Hepatocyte (in vitro differentiated cells): Measurements from ENCODE around the gene NSUN2. TPM values are rescaled to one million over a fixed set of nuclear protein-coding genes. Genes with fewer than 3 reads are reported as not detected.

Experiments
- DNase-seq: peaks from one replicate; pipeline ENCODE4 v3.0.0-alpha.2; 2016; ENCODE audit warnings: low spot score
- H2AFZ ChIP-seq: fragments of 200-600 bp; sonication (generic); 2 replicates; pipeline ENCODE4 v1.6.0; 2016; ENCODE audit warnings: antibody characterized with exemption, mild to moderate bottlenecking
- H3K27ac ChIP-seq: fragments of 200-600 bp; sonication (generic); 2 replicates; pipeline ENCODE4 v1.5.1; 2016; ENCODE audit warnings: mild to moderate bottlenecking
- H3K27me3 ChIP-seq: fragments of 200-600 bp; sonication (generic); 2 replicates; pipeline ENCODE4 v1.6.1; 2016
- H3K36me3 ChIP-seq: fragments of 200-600 bp; sonication (generic); replicated peaks from 2 replicates; pipeline ENCODE4 v1.5.1; 2016; ENCODE audit warnings: low read depth; ENCODE audit not compliant: insufficient read depth
- H3K4me1 ChIP-seq: fragments of 200-600 bp; sonication (generic); 2 replicates; pipeline ENCODE4 v1.5.1; 2016; ENCODE audit warnings: mild to moderate bottlenecking, moderate library complexity; ENCODE audit not compliant: insufficient read depth
- H3K4me2 ChIP-seq: fragments of 200-600 bp; sonication (generic); 2 replicates; pipeline ENCODE4 v1.6.0; 2016
- H3K4me3 ChIP-seq: fragments of 200-600 bp; sonication (generic); 2 replicates; pipeline ENCODE4 v1.5.1; 2016; ENCODE audit warnings: mild to moderate bottlenecking
- H3K79me2 ChIP-seq: fragments of 200-600 bp; sonication (generic); 2 replicates; pipeline ENCODE4 v1.6.0; 2017; ENCODE audit warnings: mild to moderate bottlenecking
- H3K9me2 ChIP-seq: fragments of 200-600 bp; sonication (generic); replicated peaks from 2 replicates; pipeline ENCODE4 v1.6.0; 2017; ENCODE audit warnings: mild to moderate bottlenecking; ENCODE audit not compliant: insufficient read depth
- H3K9me3 ChIP-seq: fragments of 200-600 bp; sonication (generic); 2 replicates; pipeline ENCODE4 v1.5.1; 2016; ENCODE audit warnings: low read depth, mild to moderate bottlenecking
- H4K20me1 ChIP-seq: fragments of 200-600 bp; sonication (generic); 2 replicates; pipeline ENCODE4 v1.6.0; 2016; ENCODE audit warnings: mild to moderate bottlenecking; ENCODE audit not compliant: insufficient read depth, poor library complexity, severe bottlenecking
- CTCF ChIP-seq: fragments of 200-600 bp; sonication (generic); IDR thresholded peaks from 2 replicates; pipeline ENCODE4 v1.5.1; 2016; ENCODE audit warnings: antibody characterized with exemption, mild to moderate bottlenecking; ENCODE audit not compliant: poor library complexity
- EZH2 ChIP-seq: fragments of 200-600 bp; sonication (generic); IDR thresholded peaks from 2 replicates; pipeline ENCODE4 v1.6.1; 2016; ENCODE audit warnings: antibody characterized with exemption, mild to moderate bottlenecking, borderline replicate concordance
- EZH2phosphoT487 ChIP-seq: fragments of 200-600 bp; sonication (generic); IDR thresholded peaks from one replicate; pipeline ENCODE4 v1.6.1; 2018; ENCODE audit warnings: antibody characterized with exemption, mild to moderate bottlenecking, low read depth, moderate library complexity; ENCODE audit not compliant: unreplicated experiment, severe bottlenecking
- WGBS: methylation state at CpG from one replicate; pipeline ENCODE4 v1.1.6; 2016; ENCODE audit warnings: low lambda C conversion rate; ENCODE audit errors: missing lambda C conversion rate; 5-methylcytosine and 5-hydroxymethylcytosine counted together
- polyA plus RNA-seq: library from polyadenylated mRNA; unstranded; fragments of >200 nt; fragmentation: Nextera tagmentation; extraction: Ambion mirVana; gene quantifications from 2 replicates; pipeline ENCODE4 v1.2.1, GENCODE V29; 2016
- total RNA-seq: library from RNA; depleted of rRNA; stranded (reverse); fragments of >200 nt; gene quantifications from 2 replicates; pipeline ENCODE4 v1.2.3, GENCODE V29; 2014

Gene NSUN2
- total and polyA plus RNA-seq, 2 experiments from 2014 or later: 34.8 to 43.0 TPM

DNA sequence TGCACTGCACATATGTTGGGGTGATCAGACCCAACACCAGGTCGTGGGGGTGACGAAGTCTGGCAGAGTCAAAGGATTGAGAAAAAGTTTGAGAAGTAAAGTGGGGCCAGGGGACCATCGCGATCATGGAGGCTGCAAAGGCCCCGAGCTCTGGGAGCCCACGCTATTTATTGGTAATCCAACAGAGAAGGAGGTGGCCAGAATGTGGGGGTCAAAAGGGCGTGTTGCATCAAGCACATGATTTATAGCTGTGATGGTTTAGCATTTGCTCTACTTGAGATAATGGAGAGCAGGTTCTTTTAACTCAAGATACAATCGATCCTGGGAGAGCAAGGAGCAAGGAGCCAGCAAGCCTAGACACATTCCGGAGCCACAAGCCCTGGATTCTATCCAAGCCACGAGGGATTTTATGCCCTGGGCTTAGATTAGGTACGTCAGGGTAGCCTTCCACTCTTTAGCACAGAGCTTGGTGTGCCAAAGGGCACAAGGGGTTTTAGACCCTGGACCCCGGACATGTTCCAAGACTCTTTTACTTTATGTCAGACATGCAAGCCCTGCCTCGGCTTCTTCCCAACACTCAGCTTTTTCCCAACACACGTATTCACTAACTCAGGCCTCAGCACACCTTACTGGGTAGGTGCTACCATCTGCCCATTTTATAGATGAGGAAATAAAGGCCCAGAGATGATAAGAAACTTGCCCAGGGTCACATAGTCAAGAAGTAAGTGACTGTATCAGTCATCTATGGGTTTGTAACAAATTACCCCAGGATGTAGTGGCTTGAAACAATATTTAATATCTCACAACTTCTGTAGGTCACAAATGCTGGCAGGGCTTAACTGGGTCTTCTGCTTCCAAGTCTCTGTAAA, 39.5 kb downstream of the NSUN2 start:
- no peak for TF ChIP-seq CTCF
- no peak for TF ChIP-seq EZH2phosphoT487
- no peak for TF ChIP-seq EZH2
- 81% methylated on average over 14 of the region's 14 CpGs for WGBS
- no peaks in the 10 kb centered on the region for H3K36me3 ChIP-seq
- H3K27me3 ChIP-seq: no peaks in the 10 kb centered on the region
- H3K4me3 ChIP-seq: no peak overlapping the region
- no peak overlapping the region for H3K27ac ChIP-seq
- no peaks in the 10 kb centered on the region for H3K79me2 ChIP-seq
- no peak for DNase-seq
- H3K9me3 ChIP-seq: no peaks in the 10 kb centered on the region
- no peaks in the 10 kb centered on the region for H3K4me1 ChIP-seq
- H3K4me2 ChIP-seq: no peak overlapping the region
- no peak overlapping the region for H2AFZ ChIP-seq
- no peaks in the 10 kb centered on the region for H4K20me1 ChIP-seq
- H3K9me2 ChIP-seq: no peaks in the 10 kb centered on the region

- Histone ChIP-seq H3K27me3 (no peaks in the 10 kb centered on the region), H3K27ac (no peak overlapping the region), H4K20me1 (no peaks in the 10 kb centered on the region), H3K9me2 (no peaks in the 10 kb centered on the region), H3K36me3 (no peaks in the 10 kb centered on the region), H2AFZ (no peak overlapping the region), H3K9me3 (no peaks in the 10 kb centered on the region), H3K79me2 (no peaks in the 10 kb centered on the region), H3K4me3 (no peak overlapping the region), H3K4me1 (no peaks in the 10 kb centered on the region), H3K4me2 (no peak overlapping the region)
- WGBS: 71% methylated on average over 3 of the region's 3 CpGs
- DNase-seq: no peak
- TF ChIP-seq EZH2phosphoT487 (no peak), EZH2 (no peak)
Measured at GRCh38 chr5:6592601-6593000, 40.2 kb downstream of the NSUN2 start.

- H3K4me2 ChIP-seq: no peak overlapping the region
- no peak overlapping the region for H2AFZ ChIP-seq
- H3K79me2 ChIP-seq: no peaks in the 10 kb centered on the region
- no peaks in the 10 kb centered on the region for H3K9me3 ChIP-seq
- DNase-seq: no peak
- no peaks in the 10 kb centered on the region for H3K4me1 ChIP-seq
- no peak overlapping the region for H3K4me3 ChIP-seq
- no peak overlapping the region for H3K27ac ChIP-seq
- no peaks in the 10 kb centered on the region for H3K27me3 ChIP-seq
- H3K9me2 ChIP-seq: no peaks in the 10 kb centered on the region
- 89% methylated on average over 12 of the region's 12 CpGs for WGBS
- no peaks in the 10 kb centered on the region for H4K20me1 ChIP-seq
- TF ChIP-seq CTCF: no peak
- TF ChIP-seq EZH2phosphoT487: no peak
- TF ChIP-seq EZH2: no peak
- H3K36me3 ChIP-seq: no peaks in the 10 kb centered on the region
Measured at GRCh38 chr5:6591671-6592288, 41.1 kb downstream of the NSUN2 start.

DNA sequence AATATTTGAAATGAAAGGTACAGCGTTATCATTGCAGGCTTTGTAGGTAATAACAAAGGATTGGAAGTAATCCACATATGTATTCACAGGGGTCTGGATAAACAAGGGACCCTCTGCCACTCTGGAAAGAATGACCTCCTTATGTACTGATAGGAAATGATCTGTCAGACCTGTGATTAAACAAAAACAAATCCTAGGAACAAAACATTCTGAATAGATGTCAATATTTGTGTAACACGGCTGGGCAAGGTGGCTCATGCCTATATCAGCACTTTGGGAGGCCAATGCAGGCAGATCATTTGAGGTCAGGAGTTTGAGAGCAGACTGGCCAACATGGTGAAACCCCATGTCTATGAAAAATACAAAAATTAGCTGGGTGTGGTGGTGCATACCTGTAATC, 42.3 kb downstream of the NSUN2 start:
- DNase-seq: no peak
- 62% methylated on average over 2 of the region's 2 CpGs for WGBS
- no peak overlapping the region for H3K4me2 ChIP-seq
- H3K4me3 ChIP-seq: no peak overlapping the region
- H2AFZ ChIP-seq: no peak overlapping the region
- no peaks in the 10 kb centered on the region for H3K9me2 ChIP-seq
- H3K36me3 ChIP-seq: no peaks in the 10 kb centered on the region
- peaks cover 2% of the 10 kb centered on the region for H3K27me3 ChIP-seq
- no peak for TF ChIP-seq EZH2
- TF ChIP-seq EZH2phosphoT487: no peak
- TF ChIP-seq CTCF: no peak
- no peaks in the 10 kb centered on the region for H3K4me1 ChIP-seq
- no peak overlapping the region for H3K27ac ChIP-seq
- H4K20me1 ChIP-seq: no peaks in the 10 kb centered on the region
- no peaks in the 10 kb centered on the region for H3K9me3 ChIP-seq
- H3K79me2 ChIP-seq: no peaks in the 10 kb centered on the region
